Endothelial cell (in vitro differentiated cells): ENCODE results near the gene NAA35. TPM values are rescaled to one million over a fixed set of nuclear protein-coding genes. Genes with fewer than 3 reads are reported as not detected.

Experiments used
- DNase-seq: peaks from one replicate; pipeline ENCODE4 v3.0.0; 2021; ENCODE audit warnings: low spot score
- H3K27ac Mint-ChIP-seq: one replicate; pipeline ENCODE4 v1.8.0; 2021; ENCODE audit warnings: mixed read lengths, inconsistent platforms; ENCODE audit not compliant: unreplicated experiment
- H3K27me3 Mint-ChIP-seq: one replicate; pipeline ENCODE4 v1.8.0; 2021; ENCODE audit warnings: mild to moderate bottlenecking, moderate library complexity, mixed read lengths, inconsistent platforms; ENCODE audit not compliant: unreplicated experiment
- H3K36me3 Mint-ChIP-seq: one replicate; pipeline ENCODE4 v1.8.0; 2021; ENCODE audit warnings: mild to moderate bottlenecking, low read depth, mixed read lengths, inconsistent platforms; ENCODE audit not compliant: unreplicated experiment
- H3K4me1 Mint-ChIP-seq: one replicate; pipeline ENCODE4 v1.8.0; 2021; ENCODE audit warnings: mild to moderate bottlenecking, mixed read lengths, inconsistent platforms; ENCODE audit not compliant: unreplicated experiment
- H3K4me3 Mint-ChIP-seq: one replicate; pipeline ENCODE4 v1.8.0; 2021; ENCODE audit warnings: mild to moderate bottlenecking, mixed read lengths, inconsistent platforms; ENCODE audit not compliant: unreplicated experiment
- H3K9me3 Mint-ChIP-seq: one replicate; pipeline ENCODE4 v1.8.0; 2021; ENCODE audit warnings: mixed read lengths, inconsistent platforms; ENCODE audit not compliant: unreplicated experiment
- total RNA-seq: library from RNA; stranded (reverse); fragmentation: NEBNext Ultra II Directional; extraction: Animal tissue kit (Norgen Biotek cat#: 25700); gene quantifications from one replicate; pipeline ENCODE4 v1.2.1, GENCODE V29; 2021; ENCODE audit not compliant: unreplicated experiment
- TF ChIP-seq, protein P1 (sequence below): fragments of 200-600 bp; sonication (generic); IDR thresholded peaks from one replicate; pipeline ENCODE4 v1.5.0; 2021; ENCODE audit warnings: antibody characterized with exemption; ENCODE audit not compliant: unreplicated experiment

Gene NAA35
- total RNA-seq, 1 donor from 2014 or later = 23.4 TPM

DNA sequence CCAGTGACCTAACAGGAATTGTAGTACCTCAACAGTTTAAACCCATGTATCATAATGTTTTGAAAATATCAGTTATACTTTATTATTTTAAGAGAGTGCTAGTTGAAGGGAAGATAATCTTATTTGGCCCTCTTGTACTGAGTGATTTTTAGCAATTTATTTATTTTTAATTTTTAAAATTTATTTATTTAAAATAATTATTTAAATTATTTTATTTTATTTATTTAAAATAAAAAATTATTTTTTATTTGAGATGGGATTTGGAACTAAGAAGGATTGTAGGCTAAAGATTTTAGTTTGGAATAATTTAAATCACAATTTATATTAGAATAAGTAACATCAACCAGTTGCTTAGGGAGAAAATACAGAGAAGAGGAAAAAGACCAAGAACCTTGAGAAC, 54.2 kb downstream of the NAA35 start:
- peaks cover 21% of the 10 kb centered on the region for H3K36me3 Mint-ChIP-seq
- TF ChIP-seq, protein P1, sequence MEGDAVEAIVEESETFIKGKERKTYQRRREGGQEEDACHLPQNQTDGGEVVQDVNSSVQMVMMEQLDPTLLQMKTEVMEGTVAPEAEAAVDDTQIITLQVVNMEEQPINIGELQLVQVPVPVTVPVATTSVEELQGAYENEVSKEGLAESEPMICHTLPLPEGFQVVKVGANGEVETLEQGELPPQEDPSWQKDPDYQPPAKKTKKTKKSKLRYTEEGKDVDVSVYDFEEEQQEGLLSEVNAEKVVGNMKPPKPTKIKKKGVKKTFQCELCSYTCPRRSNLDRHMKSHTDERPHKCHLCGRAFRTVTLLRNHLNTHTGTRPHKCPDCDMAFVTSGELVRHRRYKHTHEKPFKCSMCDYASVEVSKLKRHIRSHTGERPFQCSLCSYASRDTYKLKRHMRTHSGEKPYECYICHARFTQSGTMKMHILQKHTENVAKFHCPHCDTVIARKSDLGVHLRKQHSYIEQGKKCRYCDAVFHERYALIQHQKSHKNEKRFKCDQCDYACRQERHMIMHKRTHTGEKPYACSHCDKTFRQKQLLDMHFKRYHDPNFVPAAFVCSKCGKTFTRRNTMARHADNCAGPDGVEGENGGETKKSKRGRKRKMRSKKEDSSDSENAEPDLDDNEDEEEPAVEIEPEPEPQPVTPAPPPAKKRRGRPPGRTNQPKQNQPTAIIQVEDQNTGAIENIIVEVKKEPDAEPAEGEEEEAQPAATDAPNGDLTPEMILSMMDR = no peak

DNA sequence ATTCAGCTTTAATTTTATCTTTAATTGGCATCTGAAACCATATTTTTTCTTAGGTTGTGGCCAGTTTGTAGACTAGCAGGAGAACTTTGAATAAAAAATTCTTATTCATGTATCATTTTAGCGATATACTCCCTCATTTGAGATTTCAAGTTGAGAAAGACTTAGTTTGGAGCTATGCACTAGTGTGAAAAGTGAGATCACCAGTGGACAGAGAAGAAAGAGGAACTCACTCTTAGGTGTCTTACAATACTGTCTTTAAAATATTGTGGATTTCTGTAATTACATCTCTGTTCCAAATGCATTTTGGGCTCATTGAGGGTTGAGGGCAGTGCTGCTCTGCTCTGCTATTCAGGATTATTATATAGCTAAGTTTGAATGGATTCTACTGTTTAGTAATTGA, 54.7 kb downstream of the NAA35 start:
- Mint-ChIP-seq H3K4me1 (no peaks in the 10 kb centered on the region), H3K36me3 (peaks cover 20% of the 10 kb centered on the region), H3K4me3 (no peak overlapping the region), H3K9me3 (no peaks in the 10 kb centered on the region), H3K27me3 (no peaks in the 10 kb centered on the region), H3K27ac (no peak overlapping the region)
- TF ChIP-seq, protein P1 = no peak
- no peak for DNase-seq

More for the DNA sequence above, 54.2 kb downstream of the NAA35 start:
- no peak overlapping the region for H3K4me3 Mint-ChIP-seq
- H3K27ac Mint-ChIP-seq = no peak overlapping the region
- H3K4me1 Mint-ChIP-seq = no peaks in the 10 kb centered on the region
- no peaks in the 10 kb centered on the region for H3K27me3 Mint-ChIP-seq
- no peak for DNase-seq
- H3K9me3 Mint-ChIP-seq = no peaks in the 10 kb centered on the region

- TF ChIP-seq, protein P1 = no peak
- Mint-ChIP-seq H3K27me3 (no peaks in the 10 kb centered on the region), H3K36me3 (peaks cover 40% of the 10 kb centered on the region), H3K4me1 (no peaks in the 10 kb centered on the region), H3K27ac (no peak overlapping the region), H3K9me3 (no peaks in the 10 kb centered on the region), H3K4me3 (peak overlapping the region; percentile 76)
- DNase-seq = no peak
Observed at GRCh38 chr9:86005253-86005775, 64.4 kb downstream of the NAA35 start.

DNA sequence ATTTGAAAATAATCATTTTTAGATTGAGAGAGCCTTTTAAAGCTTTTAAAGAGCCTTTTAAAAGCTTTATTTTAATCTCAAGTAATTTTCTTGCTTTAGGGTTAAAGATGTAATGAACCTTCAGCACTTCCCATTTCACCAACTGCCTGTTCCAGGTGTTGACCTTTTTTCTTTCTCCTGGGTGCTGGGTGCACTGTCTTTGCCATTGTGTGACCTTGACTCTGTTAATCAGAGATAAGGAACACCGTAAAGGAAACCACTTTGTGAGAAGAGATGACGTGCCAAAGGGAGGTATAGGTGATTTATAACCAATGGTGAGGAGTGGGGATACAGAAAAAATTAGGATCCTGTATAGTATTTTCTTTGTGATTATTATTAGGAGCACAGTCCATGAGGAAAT, 68.2 kb downstream of the NAA35 start:
- TF ChIP-seq, protein P1 = no peak
- no peak overlapping the region for H3K27ac Mint-ChIP-seq
- no peaks in the 10 kb centered on the region for H3K9me3 Mint-ChIP-seq
- H3K36me3 Mint-ChIP-seq = peaks cover 32% of the 10 kb centered on the region
- H3K27me3 Mint-ChIP-seq = no peaks in the 10 kb centered on the region
- no peak overlapping the region for H3K4me3 Mint-ChIP-seq
- no peak for DNase-seq
- no peaks in the 10 kb centered on the region for H3K4me1 Mint-ChIP-seq

DNA sequence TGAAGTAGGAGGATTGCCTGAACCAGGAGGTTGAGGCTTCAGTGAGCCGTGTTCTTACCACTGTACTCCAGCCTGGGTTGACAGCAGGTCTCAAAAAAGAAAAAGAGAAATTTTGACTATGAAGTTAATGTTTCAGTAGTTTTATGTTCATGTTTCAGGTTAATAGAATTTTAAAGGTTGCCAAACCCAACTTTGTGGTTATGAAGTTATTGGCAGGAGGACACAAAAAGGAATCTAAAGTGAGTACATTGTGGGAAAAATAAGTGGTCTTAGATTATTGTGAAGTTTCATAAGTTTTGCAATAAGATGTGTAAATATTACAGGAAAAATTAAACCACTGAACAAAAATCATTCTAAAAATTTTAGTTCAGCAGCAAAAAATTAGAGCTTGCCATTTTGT, 79.8 kb downstream of the NAA35 start:
- H3K4me1 Mint-ChIP-seq = peaks cover 20% of the 10 kb centered on the region
- TF ChIP-seq, protein P1 = no peak
- no peaks in the 10 kb centered on the region for H3K9me3 Mint-ChIP-seq
- no peak overlapping the region for H3K27ac Mint-ChIP-seq
- H3K36me3 Mint-ChIP-seq = peaks cover 38% of the 10 kb centered on the region
- peaks cover 2% of the 10 kb centered on the region for H3K27me3 Mint-ChIP-seq
- DNase-seq = no peak
- no peak overlapping the region for H3K4me3 Mint-ChIP-seq
